CD4-positive, alpha-beta T cell (primary cell): ENCODE measurements around the gene BACE2. TPM values are rescaled to one million over a fixed set of nuclear protein-coding genes. Genes with fewer than 3 reads are reported as not detected.

Experiments
- ATAC-seq: fragments of 200-7000 bp; cut with Tn5 transposase; one replicate; pipeline ENCODE4 v1.10.0; 2022; ENCODE audit warnings: mild to moderate bottlenecking; ENCODE audit not compliant: poor library complexity
- CTCF ChIA-PET: fragments of 350-600 bp; sonication (Branson Sonifier 250); formaldehyde crosslinking; loops from one replicate; lab custom pipeline; 2021; ENCODE audit warnings: antibody characterized with exemption, inconsistent platforms; lab: Charles Lee
- POLR2A ChIA-PET: fragments of 350-600 bp; sonication (Branson Sonifier 250); formaldehyde crosslinking; loops from one replicate; lab custom pipeline; 2021; ENCODE audit warnings: antibody characterized with exemption, inconsistent platforms; lab: Charles Lee
- DNase-seq, 14 experiments: peaks; one replicate each; pipeline ENCODE4 v3.0.0-alpha.2; 2013 to 2020; ENCODE audit warnings: mixed read lengths in 2 of 14
- H3K27ac ChIP-seq, 2 donors: one replicate each; pipeline versions ENCODE4 v1.5.1 to v1.7.0; 2013; ENCODE audit warnings: low read length in 2 of 2, low read depth in 1 of 2, mild to moderate bottlenecking in 1 of 2
- H3K27me3 ChIP-seq, 2 experiments: 1 replicate in 1 of 2; 2 replicates in 1 of 2; pipeline versions ENCODE4 v1.6.1 to v1.7.0; 2013; ENCODE audit warnings: low read length in 2 of 2, control low read depth in 1 of 2, mild to moderate bottlenecking in 1 of 2, moderate library complexity in 1 of 2; ENCODE audit not compliant: insufficient read depth in 2 of 2, control insufficient read depth in 1 of 2
- H3K36me3 ChIP-seq: one replicate; pipeline ENCODE4 v1.6.1; 2013; ENCODE audit warnings: low read length, control low read depth; ENCODE audit not compliant: insufficient read depth
- H3K4me1 ChIP-seq: one replicate; pipeline ENCODE4 v1.6.1; 2013; ENCODE audit warnings: low read length, control low read depth; ENCODE audit not compliant: insufficient read depth
- H3K4me3 ChIP-seq: one replicate; pipeline ENCODE4 v1.5.1; 2013; ENCODE audit warnings: mild to moderate bottlenecking, low read length, moderate library complexity
- H3K9me3 ChIP-seq, 2 experiments: 1 replicate in 1 of 2; 2 replicates in 1 of 2; pipeline versions ENCODE4 v1.6.1 to v1.7.0; 2013; ENCODE audit warnings: low read length in 2 of 2, mild to moderate bottlenecking in 2 of 2, control low read depth in 1 of 2, moderate library complexity in 1 of 2; ENCODE audit not compliant: control insufficient read depth in 1 of 2, insufficient read depth in 1 of 2
- H3K27ac Mint-ChIP-seq: one replicate; pipeline ENCODE4 v1.8.0; 2020; ENCODE audit warnings: mixed read lengths
- H3K27me3 Mint-ChIP-seq: one replicate; pipeline ENCODE4 v1.8.0; 2021; ENCODE audit warnings: mixed read lengths
- H3K36me3 Mint-ChIP-seq: one replicate; pipeline ENCODE4 v1.8.0; 2021; ENCODE audit warnings: low read depth, mixed read lengths
- H3K4me1 Mint-ChIP-seq: one replicate; pipeline ENCODE4 v1.8.0; 2021; ENCODE audit warnings: low read depth, mixed read lengths
- H3K4me3 Mint-ChIP-seq: one replicate; pipeline ENCODE4 v1.8.0; 2020; ENCODE audit warnings: mild to moderate bottlenecking, mixed read lengths
- H3K9me3 Mint-ChIP-seq: one replicate; pipeline ENCODE4 v1.8.0; 2020; ENCODE audit warnings: mixed read lengths
- CTCF ChIP-seq: fragments of 200-600 bp; IDR thresholded peaks from one replicate; pipeline ENCODE4 v1.8.0; 2022; ENCODE audit warnings: antibody characterized with exemption, mild to moderate bottlenecking
- intact Hi-C, 2 experiments: fragments of 100-400 bp; cut with DNase I in 1 of 2; cut with micrococcal nuclease in 1 of 2; formaldehyde crosslinking; loops; one replicate each; pipeline versions ENCODE4 v1.15.1 to v1.9.0; 2023 to 2025; cut with DNase I, micrococcal nuclease
- total RNA-seq, 174 experiments: library from RNA in 2 of 174; stranded (reverse) in 2 of 174; gene quantifications; one replicate each; pipeline ENCODE4 v1.2.3 and lab custom pipeline; 2021 to 2026

BACE2 gene
- total RNA-seq, 2 experiments from 2014 or later = 0.16 TPM; not detected in 1

- Histone ChIP-seq H3K36me3 (no peaks in the 10 kb centered on the region), H3K4me1 (no peaks in the 10 kb centered on the region), H3K27ac (no peak overlapping the region), H3K9me3 (no peaks in the 10 kb centered on the region), H3K27me3 (peaks cover 0 to 3% of the 10 kb centered on the region in 2 experiments), H3K4me3 (no peak overlapping the region)
- Mint-ChIP-seq H3K9me3 (no peaks in the 10 kb centered on the region), H3K4me3 (no peak overlapping the region), H3K27ac (no peak overlapping the region), H3K36me3 (no peaks in the 10 kb centered on the region), H3K27me3 (peaks cover 29% of the 10 kb centered on the region), H3K4me1 (no peaks in the 10 kb centered on the region)
- DNase-seq = no peak
- no peak for TF ChIP-seq CTCF
- ATAC-seq = no peak
- intact Hi-C loops = no loop called here
- ChIA-PET CTCF (no interaction called here), POLR2A (no interaction called here)
These were observed 26.9 kb upstream of the BACE2 start for GRCh38 chr21:41141031-41141457.

GRCh38 chr21:41142051-41142795 is 25.7 kb upstream of the BACE2 start:
- H3K4me1 ChIP-seq = no peaks in the 10 kb centered on the region
- Mint-ChIP-seq H3K27ac (no peak overlapping the region), H3K9me3 (no peaks in the 10 kb centered on the region), H3K4me3 (no peak overlapping the region), H3K27me3 (peaks cover 35% of the 10 kb centered on the region), H3K4me1 (no peaks in the 10 kb centered on the region), H3K36me3 (no peaks in the 10 kb centered on the region)
- TF ChIP-seq CTCF = no peak
- H3K4me3 ChIP-seq = no peak overlapping the region
- H3K27ac ChIP-seq = no peak overlapping the region
- ATAC-seq (no peak), DNase-seq (no peak)
- H3K27me3 ChIP-seq = peaks cover 0 to 3% of the 10 kb centered on the region in 2 experiments
- H3K9me3 ChIP-seq = no peaks in the 10 kb centered on the region
- CTCF ChIA-PET = no interaction called here
- intact Hi-C loops = no loop called here
- H3K36me3 ChIP-seq = no peaks in the 10 kb centered on the region
- POLR2A ChIA-PET = no interaction called here

GRCh38 chr21:41143596-41144325 is 24.2 kb upstream of the BACE2 start:
- TF ChIP-seq CTCF = no peak
- Mint-ChIP-seq H3K4me3 (no peak overlapping the region), H3K27me3 (peaks cover 38% of the 10 kb centered on the region), H3K27ac (no peak overlapping the region), H3K36me3 (no peaks in the 10 kb centered on the region), H3K4me1 (no peaks in the 10 kb centered on the region), H3K9me3 (no peaks in the 10 kb centered on the region)
- ATAC-seq = no peak
- Histone ChIP-seq H3K27ac (no peak overlapping the region), H3K9me3 (no peaks in the 10 kb centered on the region), H3K4me1 (no peaks in the 10 kb centered on the region), H3K36me3 (no peaks in the 10 kb centered on the region), H3K4me3 (no peak overlapping the region), H3K27me3 (peaks cover 0 to 10% of the 10 kb centered on the region in 2 experiments)
- ChIA-PET POLR2A (no interaction called here), CTCF (no interaction called here)
- intact Hi-C loops = no loop called here
- no peak for DNase-seq
